ENCODE data around the gene BTBD17.

BTBD17 gene

GRCh38 chr17:74314877-74315276 lies 46.8 kb downstream of the BTBD17 start:
- intact Hi-C loops (cut with DNase I): loop anchor here (5.0 kb wide), 1 partner anchor 42 kb away; no protein-coding TSS in a partner anchor
- DNase-seq: no peak

- DNase-seq: no peak
- intact Hi-C loops (cut with DNase I): loop anchor here (10.0 kb wide), 1 partner anchor 185 kb away; no protein-coding TSS in a partner anchor
Observed at GRCh38 chr17:74309902-74310301, 51.8 kb downstream of the BTBD17 start.

GRCh38 chr17:74307984-74308773 lies 53.5 kb downstream of the BTBD17 start:
- intact Hi-C loops (cut with DNase I): loop anchor here (2.0 to 10.0 kb wide), 3 partner anchors 53 to 187 kb away; partner anchors contain the start of gene BTBD17
- no peak for DNase-seq
